ENCODE measurements around the gene SACS.

The SACS gene

DNA sequence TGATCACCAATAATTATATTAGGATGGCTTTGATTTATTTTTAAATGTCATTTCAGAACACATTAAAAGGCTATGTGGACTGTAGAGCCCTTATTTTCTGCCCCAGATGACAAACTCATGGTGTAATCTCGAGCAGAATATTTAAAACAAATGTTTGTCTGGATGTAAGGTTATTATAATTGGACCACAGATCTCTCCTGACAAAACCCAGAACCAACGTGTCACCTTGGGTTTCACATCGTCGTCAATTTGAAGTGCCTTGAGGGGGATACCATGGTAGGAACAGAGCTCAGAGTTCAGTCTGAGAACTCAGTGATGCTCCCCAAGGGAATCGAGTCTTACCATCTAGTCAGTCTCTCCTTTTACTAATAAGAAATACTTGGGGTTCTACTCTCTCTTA, 2.8 kb downstream of the SACS start:
- TF ChIP-seq ZNF274 (IDR thresholded peaks at IDR 0.05; ENCODE audit: low read depth, low read length) (no peak), SUZ12 (IDR thresholded peaks at IDR 0.05; ENCODE audit: extremely low read depth, insufficient read depth, insufficient read length) (no peak), YY1 (IDR thresholded peaks at IDR 0.05; ENCODE audit: insufficient read depth, insufficient read length) (no peak)
- no peak overlapping the region for H3K4me3 ChIP-seq (ENCODE audit: insufficient read length, low read depth)

DNA sequence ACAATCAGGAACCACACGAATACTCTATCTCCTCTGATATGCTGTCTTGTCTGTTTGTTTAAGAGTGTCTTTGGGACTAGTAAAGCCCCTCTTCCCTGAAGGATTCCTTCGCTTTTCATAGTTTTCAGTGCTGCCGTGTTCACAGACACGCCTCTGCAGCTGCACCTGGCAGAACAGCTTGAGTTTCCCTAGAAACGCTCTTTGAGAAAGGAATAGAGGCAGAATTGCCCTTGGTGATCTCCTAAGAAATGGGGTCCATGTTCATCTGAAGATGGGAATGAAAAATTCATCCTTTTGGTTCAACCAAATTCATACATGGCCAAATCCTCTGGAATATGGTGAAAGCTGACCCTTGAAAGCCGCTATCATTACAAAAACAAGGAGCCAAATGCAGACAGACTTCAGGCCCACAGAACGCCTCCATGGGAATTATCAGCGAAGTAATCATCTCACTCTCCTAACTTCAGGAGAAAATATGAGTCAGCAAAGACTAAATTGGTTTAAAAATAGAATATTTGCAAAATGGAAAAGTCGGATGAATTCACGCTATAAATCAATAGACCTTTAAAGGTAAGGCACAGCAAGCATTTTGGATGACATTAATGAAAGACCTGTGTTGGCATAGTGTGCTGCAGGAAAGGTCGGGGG, 5.5 kb downstream of the SACS start:
- H3K9ac ChIP-seq (ENCODE audit: insufficient read length, low read depth): no peak overlapping the region
- no peak overlapping the region for H3K4me3 ChIP-seq (ENCODE audit: insufficient read length, low read depth)
- TF ChIP-seq YY1 (IDR thresholded peaks at IDR 0.05; ENCODE audit: insufficient read depth, insufficient read length): no peak
- no peak for TF ChIP-seq ZNF274 (IDR thresholded peaks at IDR 0.05; ENCODE audit: low read depth, low read length)
- TF ChIP-seq SUZ12 (IDR thresholded peaks at IDR 0.05; ENCODE audit: extremely low read depth, insufficient read depth, insufficient read length): no peak

More for the DNA sequence above, 2.8 kb downstream of the SACS start:
- H3K27me3 ChIP-seq (ENCODE audit: insufficient read depth, insufficient read length): no peaks in the 10 kb centered on the region
- no peaks in the 10 kb centered on the region for H3K9me3 ChIP-seq (ENCODE audit: insufficient read depth, low read length)
- no peak for DNase-seq (ENCODE audit: low read depth, low spot score)
- no peaks in the 10 kb centered on the region for H3K4me1 ChIP-seq (ENCODE audit: insufficient read depth, insufficient read length)
- H3K9ac ChIP-seq (ENCODE audit: insufficient read length, low read depth): no peak overlapping the region
- no peaks in the 10 kb centered on the region for H3K36me3 ChIP-seq (ENCODE audit: insufficient read depth, insufficient read length, low read length)

DNA sequence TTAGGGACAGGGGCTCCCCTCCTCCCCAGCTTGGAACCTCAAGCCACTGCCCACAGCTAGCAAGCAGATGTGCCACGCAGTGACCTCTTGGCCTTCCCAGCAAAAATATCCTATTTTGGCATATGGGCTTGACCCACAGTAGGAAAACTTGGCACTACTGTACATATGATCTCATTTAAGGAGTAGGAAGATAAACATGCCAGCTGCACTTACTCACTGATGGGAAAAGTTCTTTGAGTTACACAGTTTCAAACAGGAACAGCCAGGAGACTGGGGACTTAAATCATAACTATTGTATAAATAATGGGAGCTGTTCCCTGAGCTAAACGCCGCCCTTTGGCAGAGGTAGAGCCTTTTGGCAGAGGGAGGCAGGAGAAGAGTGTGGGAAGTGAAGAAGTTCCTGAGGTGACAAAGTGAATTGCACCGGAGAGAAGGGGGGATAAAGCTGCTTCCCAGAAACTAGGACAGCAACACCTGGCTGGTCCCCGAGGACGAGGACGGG, 6.1 kb downstream of the SACS start:
- Histone ChIP-seq H3K9me3 (ENCODE audit: insufficient read depth, low read length) (no peaks in the 10 kb centered on the region), H3K4me3 (ENCODE audit: insufficient read length, low read depth) (no peak overlapping the region), H3K27me3 (ENCODE audit: insufficient read depth, insufficient read length) (no peaks in the 10 kb centered on the region), H3K4me1 (ENCODE audit: insufficient read depth, insufficient read length) (no peaks in the 10 kb centered on the region), H3K36me3 (ENCODE audit: insufficient read depth, insufficient read length, low read length) (peaks cover 9% of the 10 kb centered on the region), H3K9ac (ENCODE audit: insufficient read length, low read depth) (no peak overlapping the region)
- TF ChIP-seq ZNF274 (IDR thresholded peaks at IDR 0.05; ENCODE audit: low read depth, low read length) (no peak), YY1 (IDR thresholded peaks at IDR 0.05; ENCODE audit: insufficient read depth, insufficient read length) (no peak), SUZ12 (IDR thresholded peaks at IDR 0.05; ENCODE audit: extremely low read depth, insufficient read depth, insufficient read length) (no peak)
- no peak for DNase-seq (ENCODE audit: low read depth, low spot score)

More for the DNA sequence above, 5.5 kb downstream of the SACS start:
- no peaks in the 10 kb centered on the region for H3K4me1 ChIP-seq (ENCODE audit: insufficient read depth, insufficient read length)
- no peaks in the 10 kb centered on the region for H3K9me3 ChIP-seq (ENCODE audit: insufficient read depth, low read length)
- no peaks in the 10 kb centered on the region for H3K27me3 ChIP-seq (ENCODE audit: insufficient read depth, insufficient read length)
- DNase-seq (ENCODE audit: low read depth, low spot score): no peak
- H3K36me3 ChIP-seq (ENCODE audit: insufficient read depth, insufficient read length, low read length): peaks cover 9% of the 10 kb centered on the region

DNA sequence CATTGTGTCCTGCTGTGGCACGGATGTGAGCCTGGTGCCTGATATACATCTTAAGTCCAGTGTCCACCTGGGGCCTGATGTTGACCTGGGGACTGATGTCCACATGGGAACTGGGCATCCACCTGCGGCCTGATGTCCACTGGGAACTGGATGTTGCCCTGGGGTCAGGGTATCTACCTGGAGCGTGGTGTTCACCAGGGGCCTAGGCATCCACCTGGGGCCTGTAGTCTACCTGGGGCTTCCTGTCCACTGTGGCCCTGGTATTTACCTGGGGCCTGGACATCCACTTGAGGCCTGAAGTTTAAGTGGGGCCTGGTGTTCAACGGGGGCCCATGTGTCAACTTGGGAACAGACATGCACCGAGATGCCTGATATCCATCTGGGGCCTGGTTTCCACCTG, 11.9 kb downstream of the SACS start:
- Histone ChIP-seq H3K4me3 (ENCODE audit: insufficient read length, low read depth) (no peak overlapping the region), H3K9ac (ENCODE audit: insufficient read length, low read depth) (no peak overlapping the region), H3K9me3 (ENCODE audit: insufficient read depth, low read length) (no peaks in the 10 kb centered on the region; the same call in 1 of the 2 replicates), H3K4me1 (ENCODE audit: insufficient read depth, insufficient read length) (no peaks in the 10 kb centered on the region), H3K27me3 (ENCODE audit: insufficient read depth, insufficient read length) (no peaks in the 10 kb centered on the region), H3K36me3 (ENCODE audit: insufficient read depth, insufficient read length, low read length) (peaks cover 13% of the 10 kb centered on the region)
- DNase-seq (ENCODE audit: low read depth, low spot score): no peak
- TF ChIP-seq SUZ12 (IDR thresholded peaks at IDR 0.05; ENCODE audit: extremely low read depth, insufficient read depth, insufficient read length) (no peak), YY1 (IDR thresholded peaks at IDR 0.05; ENCODE audit: insufficient read depth, insufficient read length) (no peak), ZNF274 (IDR thresholded peaks at IDR 0.05; ENCODE audit: low read depth, low read length) (no peak)

DNA sequence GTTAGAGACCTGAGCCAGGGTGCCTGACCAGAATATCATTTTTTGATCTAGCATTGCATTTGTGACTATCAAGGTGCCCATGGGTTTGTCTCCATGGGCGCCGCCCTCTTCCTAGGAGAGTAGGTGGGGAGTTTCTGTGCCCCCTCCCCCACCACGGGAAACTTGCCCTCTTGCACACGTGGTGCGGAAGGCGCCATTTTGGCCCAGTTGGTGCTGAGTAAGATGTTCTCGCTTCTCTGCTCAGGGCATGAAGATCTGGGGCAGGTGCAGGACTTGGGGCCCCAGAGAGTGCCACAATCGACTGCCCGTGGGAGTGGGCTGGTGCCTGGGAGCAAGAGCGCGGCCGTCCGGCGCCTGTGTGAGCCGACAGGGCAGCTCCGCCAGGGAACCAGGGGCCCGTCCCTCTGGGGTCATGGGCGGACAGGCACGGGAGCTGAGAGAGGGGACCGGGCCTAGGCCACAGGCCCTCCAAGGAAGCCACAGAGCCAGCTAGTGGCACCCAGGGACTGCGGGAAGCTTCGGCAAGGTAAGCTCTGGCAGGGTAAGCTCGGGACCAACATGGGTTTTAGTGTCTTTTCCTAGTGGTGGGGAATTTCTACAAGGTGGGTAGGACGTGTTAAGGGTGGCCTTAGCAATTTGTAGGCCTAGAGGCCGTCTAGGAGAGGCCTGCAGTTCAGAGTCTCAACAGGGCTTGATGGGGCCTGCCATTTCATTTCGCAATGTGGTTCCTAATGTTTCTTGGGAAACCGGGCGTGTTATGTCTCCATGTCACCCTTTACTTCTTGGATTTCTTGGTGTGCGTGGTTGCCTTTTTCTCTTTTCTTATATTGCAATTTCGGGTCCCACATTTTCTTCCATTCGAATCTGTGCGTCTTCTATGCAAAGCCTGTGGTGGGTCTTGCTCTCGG, 14.5 kb downstream of the SACS start:
- Histone ChIP-seq H3K4me1 (ENCODE audit: insufficient read depth, insufficient read length) (no peaks in the 10 kb centered on the region), H3K36me3 (ENCODE audit: insufficient read depth, insufficient read length, low read length) (peaks cover 5% of the 10 kb centered on the region), H3K9ac (ENCODE audit: insufficient read length, low read depth) (no peak overlapping the region), H3K4me3 (ENCODE audit: insufficient read length, low read depth) (no peak overlapping the region), H3K27me3 (ENCODE audit: insufficient read depth, insufficient read length) (no peaks in the 10 kb centered on the region), H3K9me3 (ENCODE audit: insufficient read depth, low read length) (no peaks in the 10 kb centered on the region; the same call in 1 of the 2 replicates)
- TF ChIP-seq SUZ12 (IDR thresholded peaks at IDR 0.05; ENCODE audit: extremely low read depth, insufficient read depth, insufficient read length) (no peak), YY1 (IDR thresholded peaks at IDR 0.05; ENCODE audit: insufficient read depth, insufficient read length) (no peak)
- DNase-seq (ENCODE audit: low read depth, low spot score): no peak

DNA sequence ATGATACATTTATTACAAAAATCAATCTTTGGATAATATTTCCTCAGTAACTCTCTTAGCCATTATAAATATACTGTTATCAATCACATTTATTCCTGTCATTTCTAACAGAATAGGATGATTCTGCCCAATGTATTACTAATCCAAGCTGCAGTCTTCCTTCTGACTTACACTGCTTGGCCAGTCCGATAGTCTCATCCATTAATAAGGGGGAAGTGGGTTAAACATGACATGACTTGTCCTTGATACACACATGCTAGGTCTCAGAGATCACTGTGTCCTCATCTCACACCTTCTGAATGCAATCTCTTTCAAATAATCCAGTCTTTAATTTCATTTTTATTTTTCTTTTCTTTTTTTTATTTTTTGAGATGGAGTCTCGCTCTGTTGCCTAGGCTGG, 18.8 kb downstream of the SACS start:
- TF ChIP-seq SUZ12 (IDR thresholded peaks at IDR 0.05; ENCODE audit: extremely low read depth, insufficient read depth, insufficient read length): no peak
- no peak for TF ChIP-seq YY1 (IDR thresholded peaks at IDR 0.05; ENCODE audit: insufficient read depth, insufficient read length)
- no peak for TF ChIP-seq ZNF274 (IDR thresholded peaks at IDR 0.05; ENCODE audit: low read depth, low read length)
- H3K36me3 ChIP-seq (ENCODE audit: insufficient read depth, insufficient read length, low read length): no peaks in the 10 kb centered on the region
- no peaks in the 10 kb centered on the region for H3K27me3 ChIP-seq (ENCODE audit: insufficient read depth, insufficient read length)
- no peak for DNase-seq (ENCODE audit: low read depth, low spot score)
- no peaks in the 10 kb centered on the region for H3K4me1 ChIP-seq (ENCODE audit: insufficient read depth, insufficient read length)
- no peaks in the 10 kb centered on the region for H3K9me3 ChIP-seq (ENCODE audit: insufficient read depth, low read length)
- no peak overlapping the region for H3K9ac ChIP-seq (ENCODE audit: insufficient read length, low read depth)
- no peak overlapping the region for H3K4me3 ChIP-seq (ENCODE audit: insufficient read length, low read depth)

DNA sequence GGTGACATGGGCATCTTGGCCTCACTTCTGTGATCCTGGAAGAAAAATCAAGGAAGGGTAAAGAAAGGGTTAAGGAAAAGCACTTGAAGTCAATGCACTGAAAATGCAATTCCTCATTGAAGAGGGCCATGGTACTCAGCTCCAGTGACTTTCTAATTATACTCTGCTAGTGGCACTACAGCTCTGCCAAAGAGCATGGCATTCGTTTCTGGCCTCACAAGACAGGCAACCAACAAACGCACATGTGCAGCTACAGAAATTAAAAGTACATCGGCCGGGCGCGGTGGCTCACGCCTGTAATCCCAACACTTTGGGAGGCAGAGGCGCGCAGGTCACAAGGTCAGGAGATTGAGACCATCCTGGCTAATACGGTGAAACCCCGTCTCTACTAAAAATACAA, 21.8 kb downstream of the SACS start:
- H3K9me3 ChIP-seq (ENCODE audit: insufficient read depth, low read length): no peaks in the 10 kb centered on the region
- TF ChIP-seq ZNF274 (IDR thresholded peaks at IDR 0.05; ENCODE audit: low read depth, low read length): no peak
- no peak for TF ChIP-seq YY1 (IDR thresholded peaks at IDR 0.05; ENCODE audit: insufficient read depth, insufficient read length)
- TF ChIP-seq SUZ12 (IDR thresholded peaks at IDR 0.05; ENCODE audit: extremely low read depth, insufficient read depth, insufficient read length): no peak
- H3K27me3 ChIP-seq (ENCODE audit: insufficient read depth, insufficient read length): no peaks in the 10 kb centered on the region
- no peak overlapping the region for H3K9ac ChIP-seq (ENCODE audit: insufficient read length, low read depth)
- no peak for DNase-seq (ENCODE audit: low read depth, low spot score)
- H3K36me3 ChIP-seq (ENCODE audit: insufficient read depth, insufficient read length, low read length): no peaks in the 10 kb centered on the region
- no peak overlapping the region for H3K4me3 ChIP-seq (ENCODE audit: insufficient read length, low read depth)
- H3K4me1 ChIP-seq (ENCODE audit: insufficient read depth, insufficient read length): no peaks in the 10 kb centered on the region
